Right atrium auricular region (tissue), 2 donors: ENCODE measurements around the gene ACADSB. TPM values are rescaled to one million over a fixed set of nuclear protein-coding genes. Genes with fewer than 3 reads are reported as not detected.

ENCODE experiments used
- DNase-seq: peaks from one replicate; pipeline ENCODE4 v3.0.0-alpha.2; 2019; ENCODE audit warnings: low spot score
- H3K27ac ChIP-seq, 2 donors: fragments of 200-600 bp; sonication (generic); 1 replicate in 1 of 2; 2 replicates in 1 of 2; pipeline ENCODE4 v1.5.1; 2016 to 2019
- H3K27me3 ChIP-seq, 2 donors: fragments of 200-600 bp; sonication (generic); one replicate each; pipeline versions ENCODE4 v1.5.1 to v1.6.0; 2017 to 2019
- H3K36me3 ChIP-seq: fragments of 200-600 bp; sonication (generic); one replicate; pipeline ENCODE4 v1.5.1; 2016
- H3K4me1 ChIP-seq, 2 donors: fragments of 200-600 bp; sonication (generic); one replicate each; pipeline versions ENCODE4 v1.5.1 to v1.6.0; 2017 to 2019
- H3K4me3 ChIP-seq, 2 donors: fragments of 200-600 bp; sonication (generic); 1 replicate in 1 of 2; 2 replicates in 1 of 2; pipeline ENCODE4 v1.5.1; 2017 to 2019; ENCODE audit warnings: mild to moderate bottlenecking in 1 of 2, moderate library complexity in 1 of 2
- H3K9me3 ChIP-seq, 2 donors: fragments of 200-600 bp; sonication (generic); one replicate each; pipeline ENCODE4 v1.5.1; 2019
- CTCF ChIP-seq, 2 donors: fragments of 200-600 bp; sonication (generic); IDR thresholded peaks; one replicate each; pipeline ENCODE4 v1.5.1; 2019; ENCODE audit warnings: antibody characterized with exemption in 2 of 2
- total RNA-seq, 2 donors: library from RNA; depleted of rRNA; stranded (reverse); fragments of >200 nt; gene quantifications; one replicate each; pipeline ENCODE4 v1.1.0, GENCODE V29; 2016

Gene ACADSB
- 10 to 100 TPM; 17.7 to 41.1 TPM for total RNA-seq

- Histone ChIP-seq H3K4me1 (peaks cover 0 to 39% of the 10 kb centered on the region in 2 donors), H3K9me3 (no peaks in the 10 kb centered on the region)
- TF ChIP-seq CTCF (IDR thresholded peaks at IDR 0.05), result no peak
Observed at GRCh38 chr10:123008355-123009104, at the start of gene ACADSB, which contains the start of gene IKZF5. ACADSB (plus strand) TSS chr10:123009006; CDS start chr10:123009030, 24 bp downstream. IKZF5 (minus strand) TSS chr10:123008795; CDS start chr10:122998625, 10,170 bp downstream.

GRCh38 chr10:122962405-122962804 lies 46.4 kb upstream of the ACADSB start:
- Histone ChIP-seq H3K27me3 (no peaks in the 10 kb centered on the region), H3K4me1 (no peaks in the 10 kb centered on the region), H3K36me3 (no peaks in the 10 kb centered on the region), H3K4me3 (no peak overlapping the region), H3K27ac (no peak overlapping the region), H3K9me3 (peaks cover 0 to 5% of the 10 kb centered on the region in 2 donors)
- DNase-seq, result no peak
- TF ChIP-seq CTCF (IDR thresholded peaks at IDR 0.05), result no peak

More at GRCh38 chr10:123008355-123009104, at the start of gene ACADSB, which contains the start of gene IKZF5:
- Histone ChIP-seq H3K27me3 (no peaks in the 10 kb centered on the region), H3K36me3 (no peaks in the 10 kb centered on the region), H3K4me3 (peak within 1 kb of the TSS; percentile 95 to 99), H3K27ac (peak within 1 kb of the TSS; percentile 94 to 98)
- peak; percentile 97 for DNase-seq

- Histone ChIP-seq H3K27ac (no peak overlapping the region), H3K9me3 (peaks cover 0 to 5% of the 10 kb centered on the region in 2 donors), H3K4me3 (no peak overlapping the region), H3K4me1 (no peaks in the 10 kb centered on the region), H3K27me3 (no peaks in the 10 kb centered on the region), H3K36me3 (no peaks in the 10 kb centered on the region)
- no peak for DNase-seq
- no peak for TF ChIP-seq CTCF (IDR thresholded peaks at IDR 0.05)
Observed at GRCh38 chr10:122966879-122967278, 41.9 kb upstream of the ACADSB start.

- Histone ChIP-seq H3K4me3 (no peak overlapping the region), H3K27me3 (no peaks in the 10 kb centered on the region), H3K36me3 (no peaks in the 10 kb centered on the region), H3K9me3 (peaks cover 0 to 5% of the 10 kb centered on the region in 2 donors), H3K27ac (no peak overlapping the region), H3K4me1 (no peaks in the 10 kb centered on the region)
- no peak for TF ChIP-seq CTCF (IDR thresholded peaks at IDR 0.05)
- no peak for DNase-seq
Observed at GRCh38 chr10:122968698-122969097, 40.1 kb upstream of the ACADSB start.

GRCh38 chr10:122974023-122974422 lies 34.8 kb upstream of the ACADSB start:
- DNase-seq, result no peak
- Histone ChIP-seq H3K4me3 (no peak overlapping the region), H3K4me1 (no peaks in the 10 kb centered on the region), H3K27me3 (no peaks in the 10 kb centered on the region), H3K27ac (no peak overlapping the region), H3K36me3 (no peaks in the 10 kb centered on the region), H3K9me3 (no peaks in the 10 kb centered on the region)
- no peak for TF ChIP-seq CTCF (IDR thresholded peaks at IDR 0.05)
